ENCODE measurements around the gene FOSB. TPM values are rescaled to one million over a fixed set of nuclear protein-coding genes. Genes with fewer than 3 reads are reported as not detected.

The FOSB gene
- total and polyA plus RNA-seq, 7 experiments from 2014 or later, result 2.1 to 1,925 (median 19.3) TPM

GRCh38 chr19:45488708-45489107 is 20.9 kb downstream of the FOSB start:
- H3K27ac ChIP-seq (ENCODE audit: low read depth, low read length), result no peak overlapping the region
- peak overlapping the region in 2 of 9 donors; percentile 50 to 59 for H3K27ac Mint-ChIP-seq
- H3K9me3 ChIP-seq (ENCODE audit: control insufficient read depth in 2 of 3, low read length in 3 of 3), result no peaks in the 10 kb centered on the region
- CTCF ChIA-PET, result interaction anchor here (0.9 to 2.2 kb wide), 2 partner anchors 49 to 153 kb away, joined by 3 to 13 read pairs; no protein-coding TSS in a partner anchor
- POLR2A ChIA-PET, result interaction anchor here (1.0 kb wide), 1 partner anchor 10 kb away, joined by 3 read pairs; no protein-coding TSS in a partner anchor
- peaks cover 4% of the 10 kb centered on the region in 2 donors for H3K4me1 ChIP-seq (ENCODE audit: control insufficient read depth in 2 of 2, insufficient read depth in 2 of 2, low read length in 2 of 2)
- peaks cover 0 to 23% (median 12%) of the 10 kb centered on the region in 7 donors for H3K4me1 Mint-ChIP-seq
- intact Hi-C loops (cut with micrococcal nuclease), result no loop called here
- H3K27me3 ChIP-seq (ENCODE audit: control insufficient read depth in 2 of 2, insufficient read depth in 2 of 2, low read length in 2 of 2), result no peaks in the 10 kb centered on the region
- H3K27me3 Mint-ChIP-seq, result peaks cover 8 to 16% (median 12%) of the 10 kb centered on the region in 5 donors
- no peak for ATAC-seq
- H3K9me3 Mint-ChIP-seq, result peaks cover 0 to 4% (median 0%) of the 10 kb centered on the region in 11 donors
- DNase-seq, result no peak
- H3K36me3 ChIP-seq (ENCODE audit: control insufficient read depth in 2 of 3, insufficient read depth in 3 of 3, low read length in 3 of 3), result no peaks in the 10 kb centered on the region
- H3K4me3 ChIP-seq (ENCODE audit: low read length), result no peak overlapping the region
- no peaks in the 10 kb centered on the region for H3K36me3 Mint-ChIP-seq
- peak overlapping the region in 1 of 10 donors; percentile 41 for H3K4me3 Mint-ChIP-seq

GRCh38 chr19:45489216-45489855 is 21.5 kb downstream of the FOSB start:
- POLR2A ChIA-PET, result interaction anchor here (0.7 kb wide), 1 partner anchor 14 kb away, joined by 3 read pairs; no protein-coding TSS in a partner anchor
- H3K36me3 Mint-ChIP-seq, result no peaks in the 10 kb centered on the region
- intact Hi-C loops (cut with micrococcal nuclease), result no loop called here

DNA sequence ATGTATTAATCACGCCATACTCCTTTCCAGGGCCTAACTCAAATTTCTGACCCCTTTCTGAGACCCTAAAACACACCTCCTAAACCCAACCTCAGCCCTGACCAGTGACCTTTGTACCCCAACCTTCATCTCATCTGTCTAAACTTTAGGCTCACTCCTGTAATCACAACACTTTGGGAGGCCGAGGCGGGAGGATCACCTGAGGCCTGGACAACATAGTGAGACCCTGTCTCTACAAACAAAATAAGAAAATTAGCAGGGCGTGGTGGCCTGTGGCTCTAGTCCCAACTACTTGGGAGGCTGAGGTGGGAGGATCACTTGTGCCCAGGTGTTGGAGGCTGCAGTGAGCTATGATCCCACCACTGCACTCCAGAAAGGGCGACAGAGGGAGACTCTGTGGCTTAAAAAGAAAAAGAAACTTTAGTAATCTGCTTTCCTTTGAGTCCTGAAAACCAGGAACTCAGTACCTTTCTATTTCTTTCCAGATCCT is 24.4 kb downstream of the FOSB start:
- Histone ChIP-seq H3K4me3 (ENCODE audit: low read length) (no peak overlapping the region), H3K4me1 (ENCODE audit: control insufficient read depth in 2 of 2, insufficient read depth in 2 of 2, low read length in 2 of 2) (peaks cover 9 to 17% of the 10 kb centered on the region in 2 donors), H3K27me3 (ENCODE audit: control insufficient read depth in 2 of 2, insufficient read depth in 2 of 2, low read length in 2 of 2) (no peaks in the 10 kb centered on the region), H3K9me3 (ENCODE audit: control insufficient read depth in 2 of 3, low read length in 3 of 3) (no peaks in the 10 kb centered on the region), H3K36me3 (ENCODE audit: control insufficient read depth in 2 of 3, insufficient read depth in 3 of 3, low read length in 3 of 3) (no peaks in the 10 kb centered on the region), H3K27ac (ENCODE audit: low read depth, low read length) (no peak overlapping the region)
- Mint-ChIP-seq H3K27me3 (peaks cover 12 to 22% (median 18%) of the 10 kb centered on the region in 5 donors), H3K4me1 (peaks cover 12 to 27% (median 22%) of the 10 kb centered on the region in 7 donors), H3K27ac (peak overlapping the region in 1 of 9 donors; percentile 9), H3K36me3 (no peaks in the 10 kb centered on the region), H3K9me3 (peaks cover 0 to 1% (median 0%) of the 10 kb centered on the region in 11 donors), H3K4me3 (peak overlapping the region in 2 of 10 donors; percentile 61 to 76)
- ChIA-PET POLR2A (no interaction called here), CTCF (no interaction called here)
- intact Hi-C loops (cut with micrococcal nuclease), result loop anchor here in 1 of 2 donors (2.0 kb wide), 1 partner anchor 15 kb away; the partner anchor contains the start of gene VASP
- no peak for DNase-seq
- ATAC-seq, result no peak

More at GRCh38 chr19:45489216-45489855, 21.5 kb downstream of the FOSB start:
- Histone ChIP-seq H3K27ac (ENCODE audit: low read depth, low read length) (no peak overlapping the region), H3K9me3 (ENCODE audit: control insufficient read depth in 2 of 3, low read length in 3 of 3) (no peaks in the 10 kb centered on the region), H3K4me1 (ENCODE audit: control insufficient read depth in 2 of 2, insufficient read depth in 2 of 2, low read length in 2 of 2) (peaks cover 4% of the 10 kb centered on the region in 2 donors), H3K36me3 (ENCODE audit: control insufficient read depth in 2 of 3, insufficient read depth in 3 of 3, low read length in 3 of 3) (no peaks in the 10 kb centered on the region), H3K27me3 (ENCODE audit: control insufficient read depth in 2 of 2, insufficient read depth in 2 of 2, low read length in 2 of 2) (no peaks in the 10 kb centered on the region), H3K4me3 (ENCODE audit: low read length) (no peak overlapping the region)
- peaks cover 0 to 4% (median 0%) of the 10 kb centered on the region in 11 donors for H3K9me3 Mint-ChIP-seq
- H3K27ac Mint-ChIP-seq, result no peak overlapping the region
- H3K27me3 Mint-ChIP-seq, result peaks cover 8 to 16% (median 12%) of the 10 kb centered on the region in 5 donors
- DNase-seq (no peak), ATAC-seq (no peak)
- H3K4me3 Mint-ChIP-seq, result peak overlapping the region in 1 of 10 donors; percentile 41
- H3K4me1 Mint-ChIP-seq, result peaks cover 0 to 21% (median 13%) of the 10 kb centered on the region in 7 donors
- CTCF ChIA-PET, result interaction anchor here (0.7 to 2.2 kb wide), 2 partner anchors 50 to 82 kb away, joined by 4 to 13 read pairs; no protein-coding TSS in a partner anchor

DNA sequence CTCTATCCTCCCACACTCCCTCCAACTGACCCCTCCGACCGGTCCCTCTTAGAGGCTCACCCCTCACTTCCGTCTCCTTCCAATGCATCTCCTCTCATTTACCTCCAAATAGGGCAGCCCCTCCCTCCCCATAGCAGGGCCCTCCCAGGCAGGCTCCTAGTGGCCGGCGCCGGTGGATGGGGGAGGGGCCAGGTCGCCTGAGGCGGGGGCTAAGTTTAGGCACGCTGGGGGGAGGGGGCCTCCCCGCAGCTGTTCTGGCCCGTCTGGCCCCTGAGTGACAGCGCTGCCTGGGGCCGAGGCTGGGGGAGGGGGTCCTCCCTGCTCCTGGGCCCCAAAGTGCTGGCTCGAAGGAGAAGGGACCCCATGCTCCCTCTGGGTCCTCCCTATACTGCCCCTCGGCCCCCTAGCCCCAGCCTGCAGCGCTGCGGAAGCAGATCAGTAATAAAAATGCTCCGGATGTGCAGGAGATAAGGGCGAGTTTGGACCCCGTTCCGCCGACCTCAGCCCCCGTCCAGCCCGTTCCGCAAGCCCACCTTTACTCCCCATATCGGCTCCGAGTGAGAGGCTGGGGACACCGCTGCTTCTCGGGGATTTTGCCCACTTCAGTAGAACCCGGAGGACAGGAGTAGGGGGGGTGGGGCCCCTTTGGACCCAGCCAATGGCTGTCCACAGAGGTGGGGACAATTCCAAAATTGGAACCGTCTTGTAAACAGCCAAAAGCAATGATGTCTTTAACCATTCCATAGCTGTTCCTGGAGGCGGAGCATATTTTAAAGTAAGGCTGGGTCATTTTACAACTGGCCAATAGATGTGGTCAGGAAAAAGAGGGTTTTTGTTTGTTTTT is 25.1 kb downstream of the FOSB start:
- ChIA-PET POLR2A (no interaction called here), CTCF (no interaction called here)
- no peak for ATAC-seq
- Mint-ChIP-seq H3K4me3 (peak overlapping the region in 5 of 10 donors; percentile 13 to 76 (median 45)), H3K9me3 (peaks cover 0 to 1% (median 0%) of the 10 kb centered on the region in 11 donors), H3K4me1 (peaks cover 15 to 33% (median 27%) of the 10 kb centered on the region in 7 donors), H3K36me3 (no peaks in the 10 kb centered on the region), H3K27me3 (peaks cover 12 to 22% (median 19%) of the 10 kb centered on the region in 5 donors), H3K27ac (peak overlapping the region in 2 of 9 donors; percentile 43 to 72)
- DNase-seq, result peak in 1 of 9 donors; percentile 42
- Histone ChIP-seq H3K27ac (ENCODE audit: low read depth, low read length) (no peak overlapping the region), H3K4me3 (ENCODE audit: low read length) (no peak overlapping the region), H3K27me3 (ENCODE audit: control insufficient read depth in 2 of 2, insufficient read depth in 2 of 2, low read length in 2 of 2) (no peaks in the 10 kb centered on the region), H3K9me3 (ENCODE audit: control insufficient read depth in 2 of 3, low read length in 3 of 3) (no peaks in the 10 kb centered on the region), H3K4me1 (ENCODE audit: control insufficient read depth in 2 of 2, insufficient read depth in 2 of 2, low read length in 2 of 2) (peaks cover 13 to 21% of the 10 kb centered on the region in 2 donors), H3K36me3 (ENCODE audit: control insufficient read depth in 2 of 3, insufficient read depth in 3 of 3, low read length in 3 of 3) (no peaks in the 10 kb centered on the region)
- intact Hi-C loops (cut with micrococcal nuclease), result loop anchor here (1.0 to 2.0 kb wide), 3 partner anchors 14 to 150 kb away; partner anchors contain the start of gene VASP (in 1 of the 2)

DNA sequence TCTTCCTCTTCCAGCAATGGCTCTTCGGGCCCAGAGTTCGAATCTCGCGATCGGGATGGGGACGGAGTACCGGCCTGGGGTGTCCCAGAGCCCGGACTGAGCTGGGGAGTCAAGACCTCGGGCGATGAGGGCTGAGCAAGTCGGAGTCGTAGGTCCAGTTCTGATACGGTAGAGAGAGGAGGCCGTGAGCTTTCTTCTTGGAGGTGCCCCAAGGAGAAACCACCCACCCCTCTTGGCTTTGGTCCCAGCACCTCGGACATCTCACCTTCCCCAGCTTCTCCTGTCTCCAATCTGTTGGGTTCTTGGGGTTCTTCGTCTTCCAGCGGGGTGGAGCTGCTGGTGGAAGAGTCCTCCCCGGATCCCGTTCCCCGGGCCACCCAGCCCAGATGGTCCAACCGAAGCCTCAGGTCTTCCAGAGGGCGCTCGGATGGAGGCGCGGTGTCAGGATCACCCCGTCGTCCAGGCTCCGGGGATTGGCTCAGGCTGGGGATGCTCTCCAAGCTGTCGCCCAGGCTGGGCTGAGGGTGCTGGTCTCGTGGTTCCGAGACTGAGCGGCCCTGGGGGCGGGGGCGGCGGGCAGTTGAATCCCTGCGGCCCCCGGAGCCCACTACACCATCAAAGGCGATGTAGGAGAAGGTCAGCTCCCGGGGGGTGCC is 26.6 kb downstream of the FOSB start:
- ChIA-PET CTCF (interaction anchor here (0.5 to 2.4 kb wide), 7 partner anchors 9 to 147 kb away, joined by 3 to 11 read pairs (median 5); no protein-coding TSS in a partner anchor), POLR2A (no interaction called here)
- Histone ChIP-seq H3K9me3 (ENCODE audit: control insufficient read depth in 2 of 3, low read length in 3 of 3) (no peaks in the 10 kb centered on the region), H3K36me3 (ENCODE audit: control insufficient read depth in 2 of 3, insufficient read depth in 3 of 3, low read length in 3 of 3) (no peaks in the 10 kb centered on the region), H3K4me1 (ENCODE audit: control insufficient read depth in 2 of 2, insufficient read depth in 2 of 2, low read length in 2 of 2) (peaks cover 28 to 33% of the 10 kb centered on the region in 2 donors), H3K27ac (ENCODE audit: low read depth, low read length) (no peak overlapping the region), H3K4me3 (ENCODE audit: low read length) (no peak overlapping the region), H3K27me3 (ENCODE audit: control insufficient read depth in 2 of 2, insufficient read depth in 2 of 2, low read length in 2 of 2) (no peaks in the 10 kb centered on the region)
- ATAC-seq, result no peak
- no peak for DNase-seq
- H3K36me3 Mint-ChIP-seq, result peaks cover 0 to 2% (median 0%) of the 10 kb centered on the region in 5 donors
- no peak overlapping the region for H3K27ac Mint-ChIP-seq
- peaks cover 22 to 43% (median 35%) of the 10 kb centered on the region in 7 donors for H3K4me1 Mint-ChIP-seq
- peaks cover 12 to 29% (median 19%) of the 10 kb centered on the region in 5 donors for H3K27me3 Mint-ChIP-seq
- H3K9me3 Mint-ChIP-seq, result peaks cover 0 to 1% (median 0%) of the 10 kb centered on the region in 11 donors
- intact Hi-C loops (cut with micrococcal nuclease), result no loop called here
- H3K4me3 Mint-ChIP-seq, result peak overlapping the region in 2 of 10 donors; percentile 25 to 37
